ENCODE measurements around the gene CHN1.

The CHN1 gene

DNA sequence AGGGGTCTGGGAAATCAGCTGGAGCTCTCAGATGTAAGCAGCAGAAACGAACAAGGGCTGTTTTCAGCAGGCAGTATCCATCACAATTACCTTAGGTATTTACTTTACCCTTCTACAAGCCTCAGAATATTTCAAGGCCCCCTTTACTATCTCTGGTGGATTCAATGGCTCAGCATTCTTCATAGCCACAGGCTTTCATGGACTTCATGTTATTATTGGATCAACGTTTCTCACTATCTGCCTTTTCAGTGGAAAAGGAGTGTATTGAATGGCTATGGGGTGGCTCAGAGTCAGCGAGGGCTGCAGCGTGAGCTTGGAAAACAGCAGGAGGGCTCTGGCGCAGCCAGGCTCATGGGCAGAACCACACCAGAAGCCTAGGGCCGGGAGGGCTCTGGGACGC, 224.3 kb downstream of the CHN1 start:
- DNase-seq = no peak

DNA sequence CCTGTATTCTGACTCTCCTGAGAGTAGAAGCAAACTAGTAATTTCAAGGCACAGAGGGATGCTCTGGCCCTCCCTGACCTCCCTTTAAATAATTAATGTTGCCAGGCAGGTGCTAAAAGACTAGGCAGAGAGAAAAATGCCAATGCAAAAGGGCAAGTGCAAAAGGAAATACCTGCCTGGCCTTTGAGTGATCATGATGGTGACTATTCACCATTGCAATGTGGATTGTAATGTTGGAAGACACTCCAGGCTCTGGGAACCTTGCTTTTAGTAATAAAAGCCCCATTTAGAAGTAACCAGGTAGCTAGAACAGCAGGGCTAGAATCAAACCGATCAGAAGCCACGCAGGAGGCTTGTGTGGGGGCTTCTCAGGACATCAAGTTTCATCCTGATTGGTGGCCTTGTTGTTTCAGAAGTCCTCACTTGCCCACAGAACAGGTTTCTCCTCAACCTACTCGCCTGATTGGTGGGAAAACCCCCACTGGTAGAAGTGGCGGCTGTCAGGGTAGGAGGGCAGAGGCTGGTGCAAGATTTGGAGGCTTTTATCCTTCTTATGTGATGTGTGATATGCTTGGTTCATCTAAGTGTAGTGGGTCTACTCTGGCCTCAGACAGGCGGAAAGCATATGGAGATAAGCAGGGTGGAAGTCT, 224.9 kb downstream of the CHN1 start:
- DNase-seq = no peak

DNA sequence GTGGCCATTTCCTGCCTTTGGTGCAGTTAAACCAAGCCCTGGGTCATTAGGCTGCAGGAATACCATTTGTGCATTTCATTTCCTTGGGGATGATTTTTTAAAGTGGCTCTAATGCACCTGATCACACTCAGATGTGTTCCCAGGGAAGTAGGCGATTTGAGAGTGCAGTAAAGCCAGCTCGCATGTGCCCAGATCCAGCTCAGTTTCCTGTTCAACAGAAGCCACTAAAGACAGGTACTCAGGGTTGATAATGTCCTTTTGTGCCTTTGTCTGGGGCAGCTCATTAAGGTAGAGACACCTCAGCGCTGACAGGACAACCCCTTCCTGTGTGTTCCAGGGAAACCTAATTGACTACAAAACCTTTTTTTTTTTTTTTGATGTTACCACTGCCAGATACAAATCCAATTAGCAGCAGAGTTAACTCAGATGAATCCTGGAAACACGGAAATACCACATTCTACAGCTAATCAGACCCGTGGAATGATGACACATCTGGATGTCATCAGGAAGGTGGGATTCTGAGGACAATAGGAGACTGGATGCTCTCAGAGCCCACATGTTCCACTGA, 225.7 kb downstream of the CHN1 start:
- no peak for DNase-seq

DNA sequence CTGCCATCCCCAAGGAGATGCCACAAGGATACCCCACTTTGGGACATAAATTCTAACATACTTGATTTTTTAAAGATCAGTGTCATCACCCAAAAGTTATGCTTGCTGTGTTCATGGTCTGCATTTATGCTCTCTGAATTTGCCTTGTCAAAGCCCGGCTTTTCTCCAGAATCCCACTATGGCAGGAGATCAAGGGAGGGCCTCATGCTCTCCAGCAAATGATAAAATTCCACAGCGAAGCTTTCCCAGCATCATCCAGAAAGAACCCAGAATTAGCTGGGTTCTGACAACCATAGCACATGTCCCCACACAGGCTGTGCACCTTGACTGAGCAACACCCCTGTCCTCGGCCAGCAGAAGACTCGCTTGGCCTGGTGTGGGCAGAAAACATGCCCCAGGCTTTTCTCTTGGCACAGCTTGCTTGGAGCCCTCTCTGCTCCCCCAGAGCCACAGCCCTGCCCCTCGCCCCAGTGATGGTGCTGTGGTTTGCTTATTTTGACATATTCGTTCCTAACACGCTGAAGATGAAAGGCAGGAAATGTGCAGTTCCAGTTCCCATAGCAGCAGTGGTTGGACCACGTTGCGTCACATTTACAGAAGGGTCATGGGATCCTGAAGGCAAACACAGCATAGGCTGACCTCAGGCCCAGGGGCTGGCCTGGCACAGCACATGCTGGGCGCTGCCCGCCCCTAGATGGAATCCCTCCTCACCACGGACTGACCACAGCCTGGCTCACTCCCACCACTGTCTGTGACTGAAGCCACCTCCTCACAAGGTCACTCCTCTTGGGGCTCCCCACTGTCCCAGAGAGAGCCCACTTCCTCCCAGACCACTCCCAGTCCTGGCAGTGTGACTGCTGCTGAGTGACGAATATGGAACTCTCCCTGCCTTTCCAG, 226.8 kb downstream of the CHN1 start:
- DNase-seq = peak; percentile 64 to 67

DNA sequence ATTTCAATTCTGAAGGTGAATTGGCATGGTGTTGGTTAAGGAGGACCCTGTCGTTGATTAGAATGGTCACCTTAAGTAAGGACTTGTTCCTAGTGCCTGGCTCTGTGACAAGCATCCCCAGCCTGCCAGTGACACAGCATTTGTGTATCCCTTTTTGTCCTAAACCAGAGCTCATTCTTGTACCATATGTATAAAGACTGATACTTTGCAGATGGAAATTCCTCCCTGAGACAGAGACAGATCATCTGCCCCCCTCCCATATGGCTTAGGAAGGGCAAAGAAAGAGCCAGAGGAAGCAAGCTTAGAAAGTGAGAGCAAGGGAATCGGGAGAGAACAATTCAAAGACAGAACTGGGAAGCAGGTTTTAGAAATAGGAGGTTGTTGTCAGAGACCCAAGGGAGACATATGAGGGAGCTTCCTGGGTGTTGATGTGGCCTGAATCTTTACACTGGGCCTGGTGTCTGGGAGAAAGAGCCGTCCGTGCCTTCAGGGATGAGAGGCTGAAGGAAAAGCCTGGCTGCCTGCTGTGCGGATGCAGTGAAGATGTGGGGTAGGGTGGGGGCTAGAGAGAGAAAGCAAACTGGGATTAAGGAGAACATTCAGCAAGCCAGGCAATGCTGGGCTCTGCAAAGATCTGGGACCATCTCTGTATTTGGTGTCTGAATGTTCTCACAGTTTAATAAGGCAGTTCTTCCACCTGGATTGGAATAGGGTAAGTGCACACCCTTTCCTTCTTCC, 227.7 kb downstream of the CHN1 start:
- no peak for DNase-seq

DNA sequence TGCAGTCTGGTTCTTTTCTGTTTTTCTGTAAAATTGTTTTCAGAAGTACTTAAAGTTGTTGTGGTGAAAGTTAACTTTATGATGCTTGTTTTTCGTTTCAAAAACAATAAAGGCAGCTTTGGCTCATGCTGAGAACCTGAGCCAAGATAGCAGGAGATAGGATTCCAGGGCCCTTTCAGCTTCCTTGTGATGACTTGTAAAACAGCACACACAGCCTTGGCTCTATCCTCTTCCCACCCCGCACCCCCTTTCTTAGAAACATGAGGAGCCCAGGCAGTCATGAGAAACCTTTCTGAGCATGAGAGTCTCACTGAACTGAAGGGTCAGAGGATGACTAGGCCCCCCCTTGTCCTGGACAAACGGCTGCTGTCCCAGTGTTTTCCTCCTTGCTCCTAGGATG, 228.5 kb downstream of the CHN1 start:
- no peak for DNase-seq

DNA sequence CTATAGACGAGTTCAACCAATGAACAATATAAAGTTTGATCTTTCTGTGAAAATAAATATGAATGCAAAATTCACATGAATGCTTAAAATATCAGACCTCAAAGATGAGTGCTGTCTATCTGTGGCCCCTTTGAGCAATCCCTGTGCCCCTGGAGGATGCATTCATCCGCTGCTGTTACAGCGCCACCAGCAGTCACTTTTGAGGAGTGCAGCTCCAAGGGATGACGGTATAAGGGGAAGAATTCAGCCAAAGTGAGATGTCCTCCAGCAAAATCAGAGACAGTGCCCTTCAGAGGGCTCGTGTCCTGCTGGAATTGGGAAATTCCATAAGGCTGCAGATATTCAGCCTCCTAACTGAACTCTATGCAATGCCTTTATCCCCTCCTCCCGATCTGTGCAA, 229.0 kb downstream of the CHN1 start:
- DNase-seq = no peak

DNA sequence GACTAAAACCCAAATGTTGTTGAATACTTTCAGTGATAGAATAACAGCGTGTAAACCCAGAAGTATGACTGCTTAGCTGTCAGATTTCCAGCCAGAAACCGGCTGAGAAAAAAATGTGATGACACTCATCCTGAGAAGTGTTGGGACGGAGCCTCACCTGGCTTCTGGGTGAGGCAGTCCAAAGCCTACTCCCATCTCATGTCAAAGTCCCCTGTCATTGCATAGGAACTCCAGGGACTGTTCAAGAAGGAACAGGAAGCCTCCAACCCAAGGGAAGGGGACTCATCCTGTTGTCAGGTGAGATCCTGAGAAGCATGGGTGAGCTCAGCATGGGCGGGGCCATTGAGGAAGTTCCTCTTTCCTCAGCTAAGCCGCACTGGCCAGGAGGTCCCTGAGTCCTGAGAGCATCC, 229.6 kb downstream of the CHN1 start:
- DNase-seq = no peak

DNA sequence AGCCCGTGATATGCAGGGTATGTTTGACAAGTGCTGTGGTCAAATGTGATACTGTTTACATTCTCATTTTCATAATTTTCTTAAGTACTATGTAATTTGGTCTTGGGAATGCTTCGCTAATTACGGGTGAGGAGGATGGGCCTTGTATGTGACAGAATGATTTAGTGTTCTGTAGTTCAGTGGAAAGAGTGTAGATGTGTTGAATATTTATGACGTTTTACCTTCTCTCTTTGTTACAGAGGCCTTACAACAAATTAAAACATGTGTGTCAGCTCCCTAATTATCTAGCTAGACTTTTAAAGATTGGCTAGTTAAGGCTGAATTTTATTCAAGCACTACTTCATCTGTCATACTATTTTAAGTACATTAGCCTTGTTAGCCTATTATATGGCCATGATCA, 230.3 kb downstream of the CHN1 start:
- DNase-seq = no peak

DNA sequence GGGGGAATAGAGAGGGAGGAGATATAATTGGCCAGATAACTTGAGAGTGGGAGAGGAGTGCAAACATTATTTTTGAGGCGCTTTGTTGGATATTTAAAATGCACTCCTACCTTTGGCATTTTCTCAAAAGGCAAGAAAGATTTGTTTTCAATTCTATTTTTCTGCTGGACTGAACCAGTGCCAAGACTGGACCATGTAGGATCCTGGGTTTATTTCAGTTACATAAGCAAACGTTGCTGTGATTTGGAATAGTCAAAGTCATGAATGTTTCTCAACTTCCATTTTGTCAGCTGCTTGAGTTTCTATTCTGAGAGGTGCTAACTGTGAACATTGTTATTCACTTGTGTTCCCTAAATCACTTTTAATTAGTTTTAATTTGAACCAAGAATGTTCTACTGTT, 232.0 kb downstream of the CHN1 start:
- DNase-seq = no peak

DNA sequence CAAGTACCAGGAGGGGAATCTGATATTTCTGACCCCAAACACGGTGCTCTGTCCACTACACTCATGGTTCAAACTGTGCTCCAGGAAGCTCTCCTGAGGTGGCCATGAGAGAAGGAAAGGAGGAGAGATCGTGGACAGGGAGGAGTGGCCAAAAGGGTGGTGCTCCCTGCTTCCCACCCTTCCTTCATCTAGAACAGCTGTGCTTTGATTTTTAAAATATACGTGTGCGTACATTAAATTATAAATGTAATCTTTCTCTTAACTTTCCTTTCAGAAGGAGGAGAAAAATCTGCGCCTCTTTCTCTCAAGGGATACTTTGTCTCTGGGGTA, 232.7 kb downstream of the CHN1 start:
- DNase-seq = no peak

DNA sequence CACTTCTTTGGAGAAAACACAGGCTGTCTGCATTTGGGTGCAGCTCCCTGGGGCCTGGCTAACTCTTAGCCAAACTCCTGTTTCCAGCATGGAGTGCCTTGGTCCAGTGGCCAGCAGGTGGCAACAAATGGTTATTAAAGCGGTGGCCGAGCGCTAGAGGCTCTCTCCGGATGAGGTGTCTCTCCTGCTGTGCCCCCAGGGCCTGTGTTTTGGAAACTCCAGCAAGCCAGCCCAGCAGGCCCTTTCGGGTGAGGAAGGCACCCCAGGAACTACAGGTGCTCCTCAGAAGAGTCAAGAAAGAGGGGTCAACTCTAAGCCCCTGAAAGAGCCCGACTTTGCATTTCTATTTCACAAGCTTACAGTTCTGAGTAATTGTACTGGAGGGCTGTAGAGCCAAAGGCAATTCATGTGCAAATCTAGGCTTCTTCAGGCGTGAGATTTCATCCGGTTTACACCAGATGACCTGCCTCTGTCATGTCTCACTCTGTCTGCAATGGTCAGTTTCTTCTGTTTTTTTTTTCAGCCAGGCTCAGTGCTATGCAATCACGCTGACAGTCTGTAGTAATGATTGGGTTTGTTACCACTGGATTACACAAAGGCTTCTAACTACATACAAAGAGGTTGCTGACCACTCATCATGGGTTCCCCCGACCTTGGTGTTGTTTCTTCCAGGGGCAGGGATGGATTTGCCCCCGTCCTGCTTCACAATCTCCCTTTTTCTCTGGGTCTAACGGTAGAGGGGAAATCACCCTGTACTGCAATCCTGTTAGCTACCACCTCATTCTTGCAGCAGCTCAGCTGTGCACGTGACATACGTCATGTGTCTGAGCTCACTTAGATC, 233.3 kb downstream of the CHN1 start:
- DNase-seq = peak; percentile 46 to 64

DNA sequence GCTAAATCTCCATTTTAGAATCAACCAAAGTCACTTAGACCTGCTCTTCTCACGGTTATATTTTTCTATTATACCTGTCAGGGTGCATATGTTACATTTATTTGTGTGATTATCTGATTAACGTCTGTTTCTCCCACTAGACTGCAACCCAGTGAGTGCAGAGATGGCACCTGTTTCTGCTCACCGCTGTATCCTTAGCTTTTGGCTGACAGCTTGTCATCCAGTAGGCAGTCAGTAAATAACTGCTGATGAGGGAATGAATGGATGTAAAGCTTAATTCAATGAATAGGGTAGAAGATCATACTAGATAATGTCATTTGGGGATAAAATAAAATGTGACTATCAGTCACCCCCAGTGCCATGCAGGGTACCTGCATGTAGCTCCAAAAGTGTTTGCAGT, 234.0 kb downstream of the CHN1 start:
- DNase-seq = no peak

DNA sequence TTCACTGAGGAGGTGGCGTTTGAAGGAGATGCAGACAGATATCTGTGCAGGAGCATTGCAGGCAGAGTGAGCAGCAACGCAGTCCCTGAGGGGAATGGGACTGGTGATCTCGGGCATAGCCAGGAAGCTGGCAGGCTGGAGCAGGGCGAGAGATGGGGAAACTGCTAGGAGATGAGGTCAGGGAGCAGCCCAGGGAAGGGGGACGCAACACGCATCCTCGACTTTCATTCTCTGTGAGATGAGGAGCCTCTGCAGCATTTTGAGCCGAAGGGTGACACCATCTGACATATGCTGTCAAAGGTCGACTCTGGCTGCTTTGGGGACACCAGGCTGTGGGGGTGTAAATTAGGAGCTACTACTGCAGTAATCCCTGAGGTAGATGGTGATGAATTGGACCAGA, 236.6 kb downstream of the CHN1 start:
- DNase-seq = no peak

DNA sequence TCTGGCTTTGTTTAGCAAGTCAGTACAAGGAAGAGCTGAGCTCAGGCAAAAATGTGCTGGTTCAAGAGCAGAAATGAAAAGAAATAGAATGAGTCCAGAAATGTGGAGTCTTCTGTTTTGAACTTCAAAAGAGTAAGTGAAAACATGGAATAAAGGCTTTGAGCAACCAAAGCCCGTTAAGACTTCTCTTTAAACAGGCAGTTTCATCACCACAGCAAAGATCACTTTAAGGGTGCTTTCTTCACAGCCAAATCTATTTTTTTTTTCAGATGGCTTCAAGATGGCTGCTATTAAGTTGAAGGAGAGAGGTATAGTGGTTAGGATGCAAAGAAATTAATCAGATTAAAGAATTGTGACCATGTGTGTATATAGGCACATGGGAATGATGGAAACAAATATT, 238.9 kb downstream of the CHN1 start:
- no peak for DNase-seq

DNA sequence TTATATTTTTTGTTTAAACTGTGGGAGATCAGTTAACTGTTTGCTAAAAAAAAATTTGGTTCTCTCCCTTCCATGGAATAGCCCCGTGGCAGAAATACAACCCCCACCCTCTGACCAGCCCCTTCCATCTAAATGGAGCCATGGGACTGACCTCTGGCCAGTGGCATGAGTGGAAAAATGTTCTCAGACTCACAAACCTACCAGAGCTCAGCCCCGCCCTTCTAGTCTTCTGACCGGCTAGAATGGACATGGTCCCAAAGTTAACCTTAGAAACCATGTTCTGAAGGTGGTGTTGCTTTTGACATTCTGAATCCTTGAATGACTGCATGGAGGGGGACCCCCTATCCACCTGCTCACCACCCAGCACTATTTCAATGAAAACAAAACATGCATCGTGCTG, 239.6 kb downstream of the CHN1 start:
- no peak for DNase-seq

DNA sequence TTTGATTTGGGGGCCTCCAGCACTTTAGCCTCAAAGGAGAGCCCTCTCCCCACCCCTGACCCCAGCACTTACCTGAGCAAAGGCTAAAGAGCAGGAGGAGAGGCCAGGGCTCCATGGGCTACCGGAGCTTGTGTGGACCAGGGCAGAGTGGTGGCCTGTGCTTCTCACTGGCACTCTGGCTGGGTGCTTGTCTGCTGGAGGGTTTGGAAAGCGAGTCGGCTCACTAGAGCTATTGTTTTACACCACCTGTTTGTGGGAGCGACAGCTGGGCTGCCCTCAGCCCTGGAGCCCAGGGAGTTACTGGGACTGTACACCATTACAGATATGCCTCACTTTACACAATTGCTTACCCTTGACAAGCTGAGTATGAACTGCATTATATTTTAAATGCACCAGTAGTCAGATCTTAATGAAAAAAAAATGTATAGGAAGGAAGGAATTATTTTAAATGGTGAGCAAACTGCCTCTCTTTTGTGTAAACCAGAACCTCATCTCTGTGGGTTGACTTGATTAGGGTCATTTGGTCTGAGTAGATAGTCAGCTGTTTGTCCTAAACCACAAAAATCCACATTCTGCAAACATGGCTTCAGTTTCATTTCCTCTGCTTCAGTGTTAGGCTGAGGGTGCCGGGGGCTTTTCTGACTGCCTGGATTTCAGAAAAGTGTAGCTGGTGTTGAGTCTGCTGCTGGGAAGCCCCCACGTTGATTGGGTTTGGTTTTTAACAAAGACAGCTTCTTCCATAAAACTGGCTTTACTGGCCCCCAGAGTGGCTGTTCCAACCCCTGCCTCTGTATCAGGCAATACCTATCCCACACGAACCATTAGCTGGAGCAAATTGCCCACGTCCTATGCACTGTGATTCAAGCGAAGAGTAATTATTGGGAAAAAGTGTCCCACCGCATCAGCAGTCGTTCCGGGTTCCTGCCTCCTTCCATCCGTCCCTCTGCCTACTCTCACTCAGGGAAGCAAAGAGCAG, 240.6 kb downstream of the CHN1 start, which contains the start of gene CHRNA1:
Gene CHRNA1, minus strand, starts transcription at position 193 of the 976 bp plus-strand sequence. Its CDS starts 78 bp downstream, at position 115.
- no peak for DNase-seq

DNA sequence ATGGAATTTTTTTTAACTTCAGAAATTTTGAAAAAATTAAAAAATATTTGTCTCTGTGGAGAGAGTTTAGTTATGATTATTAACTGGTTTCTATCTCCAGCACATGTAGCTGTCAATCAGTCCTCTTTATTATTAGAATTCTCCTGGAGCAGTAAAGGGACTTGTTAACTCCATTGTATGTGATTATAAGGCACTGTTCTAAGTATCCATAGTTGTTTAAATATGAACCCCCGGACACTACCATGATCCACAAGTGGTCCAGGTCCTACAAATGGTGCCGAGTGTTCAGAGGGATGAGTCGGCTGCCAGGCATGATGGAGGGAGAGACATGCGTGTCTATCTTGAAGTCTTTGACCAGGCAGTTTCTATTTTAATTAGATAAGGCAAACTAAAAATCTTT, 241.4 kb downstream of the CHN1 start:
- no peak for DNase-seq

DNA sequence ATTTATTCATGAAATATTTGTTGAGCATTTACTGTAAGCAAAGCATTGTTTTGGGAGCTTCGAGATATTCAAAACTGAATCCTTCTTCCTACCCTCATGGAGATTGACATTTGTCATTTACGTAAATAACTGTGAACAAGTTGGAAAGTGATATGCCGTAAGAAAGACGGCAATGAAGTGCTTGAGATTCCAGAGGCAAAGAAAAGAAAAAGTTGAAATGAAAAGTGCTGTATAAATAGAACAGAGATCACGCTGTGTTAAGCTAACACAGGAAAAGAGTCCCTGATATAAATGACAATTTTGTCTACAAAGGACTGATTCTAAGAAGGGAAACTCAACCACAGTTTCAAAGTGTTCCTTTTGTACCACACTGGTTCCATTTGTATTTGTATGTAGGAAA, 242.7 kb downstream of the CHN1 start:
- DNase-seq = no peak

DNA sequence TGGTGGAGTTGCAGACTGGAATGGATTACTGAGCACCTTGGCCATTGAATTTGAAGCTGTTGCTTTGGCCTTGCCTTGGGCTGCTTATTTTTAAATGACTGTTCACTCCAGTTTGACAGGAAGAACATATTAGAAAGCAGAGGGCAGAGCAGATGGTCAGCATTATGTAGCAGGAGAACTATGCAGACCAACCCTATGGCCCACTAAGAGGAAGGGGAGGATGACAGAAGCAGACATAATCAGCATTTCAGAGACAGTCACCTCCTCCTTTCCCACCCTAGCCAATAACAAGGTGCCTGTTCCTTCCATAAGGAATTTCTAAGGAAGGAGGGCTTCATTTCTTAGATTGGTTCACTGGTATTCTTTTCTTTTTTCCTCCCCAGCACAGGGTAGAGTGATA, 243.3 kb downstream of the CHN1 start:
- no peak for DNase-seq

DNA sequence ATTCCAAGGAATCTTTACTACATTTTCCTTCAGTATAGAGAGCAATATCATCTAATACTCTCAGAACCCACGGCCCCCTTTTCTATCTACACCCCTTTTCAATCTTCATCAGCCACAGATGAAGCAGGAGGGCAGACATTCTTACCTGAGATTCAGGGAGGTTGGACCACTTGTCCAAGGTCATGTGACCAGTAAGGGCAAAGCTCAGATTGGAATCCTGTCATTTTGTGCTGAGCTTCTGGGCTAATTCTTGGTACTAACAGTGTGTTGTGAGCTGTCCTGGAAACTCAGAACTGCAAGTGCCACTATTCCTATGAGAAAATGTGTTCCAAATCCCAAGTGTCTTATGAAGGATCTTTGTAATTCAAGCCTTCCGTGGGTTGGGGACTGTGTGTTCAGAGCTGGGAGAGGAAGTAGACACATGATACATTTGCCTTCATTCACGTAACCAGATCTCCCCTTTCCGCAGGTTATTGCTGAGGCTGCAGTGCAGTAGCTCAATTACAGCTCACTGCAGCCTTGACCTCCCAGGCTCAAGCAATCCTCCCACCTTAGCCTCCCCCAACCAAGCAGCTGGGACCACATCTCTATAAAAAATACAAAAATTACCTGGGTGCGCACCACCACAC, 244.2 kb downstream of the CHN1 start:
- no peak for DNase-seq
